ENCODE results near the gene TPR. TPM values are rescaled to one million over a fixed set of nuclear protein-coding genes. Genes with fewer than 3 reads are reported as not detected.

The TPR gene
- total RNA-seq, 1 donor from 2014 or later: 153 TPM

- peaks cover 1% of the 10 kb centered on the region for H3K27me3 Mint-ChIP-seq (ENCODE audit: unreplicated experiment)
- no peak for DNase-seq (ENCODE audit: low spot score)
- no peak for TF ChIP-seq CTCF (IDR thresholded peaks at IDR 0.05; ENCODE audit: unreplicated experiment)
- no peaks in the 10 kb centered on the region for H3K4me1 Mint-ChIP-seq (ENCODE audit: unreplicated experiment)
- H3K27ac Mint-ChIP-seq (ENCODE audit: unreplicated experiment): no peak overlapping the region
- no peaks in the 10 kb centered on the region for H3K36me3 Mint-ChIP-seq (ENCODE audit: low read depth, unreplicated experiment)
- H3K9me3 Mint-ChIP-seq (ENCODE audit: unreplicated experiment): no peaks in the 10 kb centered on the region
- H3K4me3 Mint-ChIP-seq (ENCODE audit: unreplicated experiment): no peak overlapping the region
Measured at GRCh38 chr1:186272486-186272885, 102.6 kb downstream of the TPR start.

GRCh38 chr1:186271032-186271431 lies 104.0 kb downstream of the TPR start:
- no peaks in the 10 kb centered on the region for H3K9me3 Mint-ChIP-seq (ENCODE audit: unreplicated experiment)
- no peak for DNase-seq (ENCODE audit: low spot score)
- TF ChIP-seq CTCF (IDR thresholded peaks at IDR 0.05; ENCODE audit: unreplicated experiment): no peak
- H3K27ac Mint-ChIP-seq (ENCODE audit: unreplicated experiment): no peak overlapping the region
- H3K4me3 Mint-ChIP-seq (ENCODE audit: unreplicated experiment): no peak overlapping the region
- peaks cover 1% of the 10 kb centered on the region for H3K27me3 Mint-ChIP-seq (ENCODE audit: unreplicated experiment)
- H3K36me3 Mint-ChIP-seq (ENCODE audit: low read depth, unreplicated experiment): no peaks in the 10 kb centered on the region
- H3K4me1 Mint-ChIP-seq (ENCODE audit: unreplicated experiment): no peaks in the 10 kb centered on the region

Other genes starting within 250 kb of the TPR start
- not detected for gene PRG4, start 79.0 kb downstream of the TPR start, total RNA-seq (ENCODE audit: unreplicated experiment)
- gene ODR4, start 585 bp upstream of the TPR start, total RNA-seq (ENCODE audit: unreplicated experiment): 19.3 TPM
- gene PDC, start 85.9 kb upstream of the TPR start, total RNA-seq (ENCODE audit: unreplicated experiment): not detected

Data from endothelial cell (in vitro differentiated cells).